HG02678 (cell line): ENCODE measurements around the gene GJB6.

Experiments used
- ATAC-seq: cut with Tn5 transposase; IDR thresholded peaks from one replicate; pipeline ENCODE4 v1.9.1; 2021; ENCODE audit warnings: mild to moderate bottlenecking, moderate library complexity; ENCODE audit not compliant: unreplicated experiment

Gene GJB6

GRCh38 chr13:20227730-20228129 is 4.4 kb downstream of the GJB6 start:
- no peak for ATAC-seq

- ATAC-seq = no peak
These were observed 4.8 kb downstream of the GJB6 start for GRCh38 chr13:20227288-20227687.

- ATAC-seq = no peak
These were observed 9.6 kb downstream of the GJB6 start for GRCh38 chr13:20222553-20222952.

- no peak for ATAC-seq
These were observed 10.3 kb downstream of the GJB6 start for GRCh38 chr13:20221772-20222171.

GRCh38 chr13:20219577-20219976 is 12.5 kb downstream of the GJB6 start:
- peak; percentile 96 for ATAC-seq

- no peak for ATAC-seq
These were observed 15.0 kb downstream of the GJB6 start for GRCh38 chr13:20217168-20217567.

GRCh38 chr13:20209948-20210347 is 22.2 kb downstream of the GJB6 start:
- ATAC-seq = no peak

GRCh38 chr13:20206698-20207235 is 25.4 kb downstream of the GJB6 start:
- ATAC-seq = no peak

- ATAC-seq = no peak
These were observed 25.9 kb downstream of the GJB6 start for GRCh38 chr13:20206065-20206697.

GRCh38 chr13:20198781-20199180 is 33.3 kb downstream of the GJB6 start:
- no peak for ATAC-seq

GRCh38 chr13:20197361-20197834 is 34.7 kb downstream of the GJB6 start:
- ATAC-seq = no peak

GRCh38 chr13:20195801-20196200 is 36.3 kb downstream of the GJB6 start:
- no peak for ATAC-seq

- ATAC-seq = no peak
These were observed 38.0 kb downstream of the GJB6 start for GRCh38 chr13:20193907-20194631.

- ATAC-seq = no peak
These were observed 38.8 kb downstream of the GJB6 start for GRCh38 chr13:20193162-20193906.

- ATAC-seq = no peak
These were observed 39.3 kb downstream of the GJB6 start, which contains the start of gene GJB2 for GRCh38 chr13:20192836-20193161. Gene GJB2 (minus strand): TSS chr13:20192938. CDS start chr13:20189581, 3,357 bp downstream.

- ATAC-seq = no peak
These were observed 39.8 kb downstream of the GJB6 start for GRCh38 chr13:20192158-20192835.

- no peak for ATAC-seq
These were observed 40.6 kb downstream of the GJB6 start for GRCh38 chr13:20191311-20192157.

GRCh38 chr13:20190481-20191310 is 41.4 kb downstream of the GJB6 start:
- ATAC-seq = no peak

- no peak for ATAC-seq
These were observed 42.0 kb downstream of the GJB6 start for GRCh38 chr13:20190076-20190475.
